Psoas muscle (tissue), 8 donors: ENCODE results near the gene FBXW11. TPM values are rescaled to one million over a fixed set of nuclear protein-coding genes. Genes with fewer than 3 reads are reported as not detected.

ENCODE experiments used
- ATAC-seq, 4 donors: fragments of 200-7000 bp; cut with Tn5 transposase; one replicate each; pipeline ENCODE4 v1.9.1; 2020; ENCODE audit warnings: moderate library complexity in 3 of 4, mild to moderate bottlenecking in 2 of 4
- DNase-seq, 2 donors: peaks; one replicate each; pipeline ENCODE4 v3.0.0-alpha.2; 2020
- H3K27ac ChIP-seq: fragments of 200-600 bp; one replicate; pipeline ENCODE4 v1.8.0; 2022
- H3K27me3 ChIP-seq, 3 donors: fragments of 200-600 bp in 1 of 3; one replicate each; pipeline versions ENCODE4 v1.6.1 to v1.8.0; 2013 to 2022; ENCODE audit warnings: low read length in 2 of 3, mild to moderate bottlenecking in 2 of 3, moderate library complexity in 1 of 3; ENCODE audit not compliant: insufficient read depth in 3 of 3
- H3K36me3 ChIP-seq, 2 donors: fragments of 200-600 bp in 1 of 2; one replicate each; pipeline versions ENCODE4 v1.6.1 to v1.8.0; 2013 to 2022; ENCODE audit warnings: low read depth in 1 of 2, mild to moderate bottlenecking in 1 of 2, moderate library complexity in 1 of 2; ENCODE audit not compliant: insufficient read depth in 1 of 2
- H3K4me1 ChIP-seq: fragments of 200-600 bp; one replicate; pipeline ENCODE4 v1.8.0; 2022
- H3K4me3 ChIP-seq: fragments of 200-600 bp; one replicate; pipeline ENCODE4 v1.8.0; 2022; ENCODE audit warnings: mild to moderate bottlenecking
- H3K9me3 ChIP-seq: fragments of 200-600 bp; one replicate; pipeline ENCODE4 v1.8.0; 2022
- CTCF ChIP-seq: fragments of 200-600 bp; IDR thresholded peaks from one replicate; pipeline ENCODE4 v1.8.0; 2022; ENCODE audit warnings: antibody characterized with exemption
- WGBS, 3 donors: extraction: QIAGEN DNeasy Blood & Tissue Kit; methylation state at CpG; one replicate each; pipeline versions ENCODE4 v1.1.6 to v1.1.7; 2013; 5-methylcytosine and 5-hydroxymethylcytosine counted together
- intact Hi-C, 2 donors: fragments of 100-400 bp; cut with DNase I; formaldehyde crosslinking; loops; one replicate each; pipeline versions ENCODE4 v1.11.0 to v1.14.2; 2022
- polyA plus RNA-seq, 3 donors: library from polyadenylated mRNA; stranded (reverse); fragments of 200-250 nt; gene quantifications; one replicate each; pipeline ENCODE4 v1.2.3, GENCODE V29; 2013
- total RNA-seq, 4 donors: library from RNA; stranded (reverse); fragmentation: NEBNext Ultra II Directional in 2 of 4; extraction: Animal tissue kit (Norgen Biotek cat#: 25700) in 2 of 4; gene quantifications; one replicate each; pipeline versions ENCODE4 v1.2.1 to v1.2.4, GENCODE V29; 2021 to 2023
- donor health status: healthy with polysubstance abuse.
- donor health status: DM: no; HTN: no; CAD: no; lungs with moderate emphysema.
- donor health status: Bipolar disorder and iron deficiency.
- donor health status: healthy.
- donor health status: DM: yes; HTN: yes; CAD: no.
- donor health status: DM: no; HTN: no; CAD: no.
- donor health status: DM: no; HTN: no; CAD: no.
- donor health status: DM: yes; HTN: yes; CAD: no.

The FBXW11 gene
- total and polyA plus RNA-seq, 7 donors: 14.7 to 62.8 (median 50.1) TPM

- ATAC-seq (no peak), DNase-seq (no peak)
- intact Hi-C loops: no loop called here
- TF ChIP-seq CTCF: no peak
- WGBS, 3 donors: 87 to 88% (median 88%) methylated on average over 5 of the region's 5 CpGs
- no peak overlapping the region for H3K4me3 ChIP-seq
- H3K4me1 ChIP-seq: peaks cover 9% of the 10 kb centered on the region
- H3K27ac ChIP-seq: no peak overlapping the region
- no peaks in the 10 kb centered on the region for H3K36me3 ChIP-seq
- no peaks in the 10 kb centered on the region for H3K9me3 ChIP-seq
- H3K27me3 ChIP-seq: no peaks in the 10 kb centered on the region
These were observed 17.2 kb downstream of the FBXW11 start for GRCh38 chr5:171989276-171989675.

GRCh38 chr5:171986772-171987171 is 19.7 kb downstream of the FBXW11 start:
- TF ChIP-seq CTCF: no peak
- intact Hi-C loops: no loop called here
- ATAC-seq: no peak
- Histone ChIP-seq H3K27me3 (no peaks in the 10 kb centered on the region), H3K9me3 (no peaks in the 10 kb centered on the region), H3K36me3 (no peaks in the 10 kb centered on the region), H3K27ac (no peak overlapping the region), H3K4me3 (no peak overlapping the region), H3K4me1 (peaks cover 9% of the 10 kb centered on the region)
- no peak for DNase-seq
- WGBS, 3 donors: 72 to 83% (median 83%) methylated on average over 4 of the region's 4 CpGs

- DNase-seq (no peak), ATAC-seq (peak in 2 of 4 donors; percentile 29 to 54)
- H3K9me3 ChIP-seq: peaks cover 3% of the 10 kb centered on the region
- TF ChIP-seq CTCF: no peak
- H3K27ac ChIP-seq: no peak overlapping the region
- intact Hi-C loops: no loop called here
- 86 to 93% (median 86%) methylated on average over 6 of the region's 6 CpGs for WGBS, 3 donors
- H3K4me3 ChIP-seq: no peak overlapping the region
- H3K27me3 ChIP-seq: no peaks in the 10 kb centered on the region
- no peaks in the 10 kb centered on the region for H3K4me1 ChIP-seq
- no peaks in the 10 kb centered on the region for H3K36me3 ChIP-seq
These were observed 21.6 kb downstream of the FBXW11 start for GRCh38 chr5:171984748-171985419.

GRCh38 chr5:171981847-171982246 is 24.6 kb downstream of the FBXW11 start:
- no peak for TF ChIP-seq CTCF
- 96 to 99% (median 99%) methylated on average over 2 of the region's 2 CpGs for WGBS, 3 donors
- DNase-seq (no peak), ATAC-seq (no peak)
- H3K36me3 ChIP-seq: no peaks in the 10 kb centered on the region
- peaks cover 3% of the 10 kb centered on the region for H3K4me1 ChIP-seq
- no peak overlapping the region for H3K27ac ChIP-seq
- intact Hi-C loops: no loop called here
- no peak overlapping the region for H3K4me3 ChIP-seq
- peaks cover 15% of the 10 kb centered on the region for H3K9me3 ChIP-seq
- H3K27me3 ChIP-seq: no peaks in the 10 kb centered on the region

- intact Hi-C loops: no loop called here
- WGBS, 3 donors: 95 to 98% (median 96%) methylated on average over 3 of the region's 3 CpGs
- peaks cover 3% of the 10 kb centered on the region for H3K4me1 ChIP-seq
These were observed 25.6 kb downstream of the FBXW11 start for GRCh38 chr5:171980792-171981191.

More at GRCh38 chr5:171980792-171981191, 25.6 kb downstream of the FBXW11 start:
- no peak overlapping the region for H3K4me3 ChIP-seq
- DNase-seq: no peak
- no peaks in the 10 kb centered on the region for H3K27me3 ChIP-seq
- H3K27ac ChIP-seq: no peak overlapping the region
- TF ChIP-seq CTCF: no peak
- no peak for ATAC-seq
- H3K36me3 ChIP-seq: no peaks in the 10 kb centered on the region
- H3K9me3 ChIP-seq: peaks cover 15% of the 10 kb centered on the region
